Fibroblast of skin of scalp (primary cell): ENCODE data around the gene LAD1.
A peak's percentile ranks its signal among the peaks of the same experiment; 100 is the strongest.

Experiments used
- DNase-seq: peaks from one replicate; pipeline ENCODE4 v3.0.0-alpha.2; 2013

Gene LAD1

GRCh38 chr1:201361652-201362504, 37.2 kb downstream of the LAD1 start:
- DNase-seq, result peak; percentile 50

- DNase-seq, result no peak
Measured at GRCh38 chr1:201360901-201361651, 38.0 kb downstream of the LAD1 start.

GRCh38 chr1:201360486-201360885, 38.6 kb downstream of the LAD1 start:
- DNase-seq, result no peak

- no peak for DNase-seq
Measured at GRCh38 chr1:201359873-201360210, 39.3 kb downstream of the LAD1 start.

GRCh38 chr1:201359031-201359872, 39.9 kb downstream of the LAD1 start:
- no peak for DNase-seq

GRCh38 chr1:201358596-201358995, 40.5 kb downstream of the LAD1 start:
- DNase-seq, result peak; percentile 21

- no peak for DNase-seq
Measured at GRCh38 chr1:201357636-201358348, 41.3 kb downstream of the LAD1 start.

- DNase-seq, result no peak
Measured at GRCh38 chr1:201357211-201357610, 41.9 kb downstream of the LAD1 start.

GRCh38 chr1:201356701-201357100, 42.4 kb downstream of the LAD1 start:
- DNase-seq, result no peak

GRCh38 chr1:201356236-201356635, 42.9 kb downstream of the LAD1 start:
- no peak for DNase-seq

GRCh38 chr1:201355471-201355870, 43.7 kb downstream of the LAD1 start:
- DNase-seq, result no peak

- DNase-seq, result no peak
Measured at GRCh38 chr1:201354901-201355295, 44.2 kb downstream of the LAD1 start.

- no peak for DNase-seq
Measured at GRCh38 chr1:201354151-201354900, 44.8 kb downstream of the LAD1 start.

GRCh38 chr1:201353186-201353940, 45.8 kb downstream of the LAD1 start:
- no peak for DNase-seq

- no peak for DNase-seq
Measured at GRCh38 chr1:201351617-201352016, 47.5 kb downstream of the LAD1 start.

- no peak for DNase-seq
Measured at GRCh38 chr1:201350884-201351283, 48.2 kb downstream of the LAD1 start.

- no peak for DNase-seq
Measured at GRCh38 chr1:201350361-201350725, 48.8 kb downstream of the LAD1 start.

GRCh38 chr1:201349092-201349491, 50.0 kb downstream of the LAD1 start:
- DNase-seq, result no peak

GRCh38 chr1:201348211-201348566, 50.9 kb downstream of the LAD1 start:
- peak; percentile 62 for DNase-seq

GRCh38 chr1:201347498-201348210, 51.5 kb downstream of the LAD1 start:
- DNase-seq, result no peak
